ENCODE results near the gene SLC37A2. TPM values are rescaled to one million over a fixed set of nuclear protein-coding genes. Genes with fewer than 3 reads are reported as not detected.

Gene SLC37A2
- total and polyA plus RNA-seq, 2 of the 13 experiments (the other 11 are each of a cell fraction or from before 2014, with no cell fraction given) = 4.6 to 7.1 TPM

DNA sequence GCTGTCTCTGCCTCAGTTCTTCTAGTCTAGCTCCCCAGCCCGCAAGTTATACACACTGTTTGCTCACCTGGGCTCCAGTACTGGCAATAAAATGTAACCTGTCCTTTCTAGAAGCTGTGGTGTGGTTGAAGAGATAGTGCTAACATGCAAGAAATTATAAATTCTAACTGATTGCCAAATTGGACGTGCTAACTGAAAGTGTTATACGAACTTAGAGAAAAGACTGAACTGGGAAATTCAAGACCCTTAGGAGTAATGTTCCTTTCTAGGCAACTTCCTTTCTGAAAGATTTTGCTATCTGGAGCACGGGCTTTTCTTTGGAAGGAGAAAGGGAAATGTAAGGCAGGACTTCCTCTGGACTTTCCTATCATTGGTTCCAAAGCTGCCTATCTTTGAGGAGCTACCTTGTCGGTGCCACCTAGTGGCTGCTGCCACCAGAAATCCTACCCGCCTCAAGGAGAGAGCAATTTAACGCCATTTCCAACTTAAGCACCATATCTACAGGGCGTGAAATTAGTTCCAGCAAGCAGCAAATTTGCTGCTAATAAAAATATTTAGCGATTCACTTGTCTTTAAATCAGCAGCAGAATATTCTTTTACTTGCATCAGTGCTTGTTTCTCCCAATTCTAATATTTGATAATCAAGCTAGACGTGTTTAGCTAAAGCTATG, 61.0 kb downstream of the SLC37A2 start (continued):
- TF ChIP-seq, protein P1, sequence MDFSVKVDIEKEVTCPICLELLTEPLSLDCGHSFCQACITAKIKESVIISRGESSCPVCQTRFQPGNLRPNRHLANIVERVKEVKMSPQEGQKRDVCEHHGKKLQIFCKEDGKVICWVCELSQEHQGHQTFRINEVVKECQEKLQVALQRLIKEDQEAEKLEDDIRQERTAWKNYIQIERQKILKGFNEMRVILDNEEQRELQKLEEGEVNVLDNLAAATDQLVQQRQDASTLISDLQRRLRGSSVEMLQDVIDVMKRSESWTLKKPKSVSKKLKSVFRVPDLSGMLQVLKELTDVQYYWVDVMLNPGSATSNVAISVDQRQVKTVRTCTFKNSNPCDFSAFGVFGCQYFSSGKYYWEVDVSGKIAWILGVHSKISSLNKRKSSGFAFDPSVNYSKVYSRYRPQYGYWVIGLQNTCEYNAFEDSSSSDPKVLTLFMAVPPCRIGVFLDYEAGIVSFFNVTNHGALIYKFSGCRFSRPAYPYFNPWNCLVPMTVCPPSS (IDR thresholded peaks at IDR 0.05) = no peak
- no peak for TF ChIP-seq RELA (CRISPR knock-in tag; IDR thresholded peaks at IDR 0.05)
- no peak for TF ChIP-seq ZNF33B (CRISPR knock-in tag; IDR thresholded peaks at IDR 0.05)
- TF ChIP-seq, protein P2, sequence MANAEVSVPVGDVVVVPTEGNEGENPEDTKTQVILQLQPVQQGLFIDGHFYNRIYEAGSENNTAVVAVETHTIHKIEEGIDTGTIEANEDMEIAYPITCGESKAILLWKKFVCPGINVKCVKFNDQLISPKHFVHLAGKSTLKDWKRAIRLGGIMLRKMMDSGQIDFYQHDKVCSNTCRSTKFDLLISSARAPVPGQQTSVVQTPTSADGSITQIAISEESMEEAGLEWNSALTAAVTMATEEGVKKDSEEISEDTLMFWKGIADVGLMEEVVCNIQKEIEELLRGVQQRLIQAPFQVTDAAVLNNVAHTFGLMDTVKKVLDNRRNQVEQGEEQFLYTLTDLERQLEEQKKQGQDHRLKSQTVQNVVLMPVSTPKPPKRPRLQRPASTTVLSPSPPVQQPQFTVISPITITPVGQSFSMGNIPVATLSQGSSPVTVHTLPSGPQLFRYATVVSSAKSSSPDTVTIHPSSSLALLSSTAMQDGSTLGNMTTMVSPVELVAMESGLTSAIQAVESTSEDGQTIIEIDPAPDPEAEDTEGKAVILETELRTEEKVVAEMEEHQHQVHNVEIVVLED (CRISPR knock-in tag; IDR thresholded peaks at IDR 0.05; ENCODE audit: borderline replicate concordance) = 0 out of 2 replicates have a peak, but pooled peaks have one; percentile 23
- no peak for TF ChIP-seq SCMH1 (CRISPR knock-in tag; IDR thresholded peaks at IDR 0.05; ENCODE audit: borderline replicate concordance)
- TF ChIP-seq ZMYM4 (CRISPR knock-in tag; IDR thresholded peaks at IDR 0.05) = peak; percentile 95
- TF ChIP-seq ZNF879 (CRISPR knock-in tag; IDR thresholded peaks at IDR 0.05) = no peak
- TF ChIP-seq, protein P3, sequence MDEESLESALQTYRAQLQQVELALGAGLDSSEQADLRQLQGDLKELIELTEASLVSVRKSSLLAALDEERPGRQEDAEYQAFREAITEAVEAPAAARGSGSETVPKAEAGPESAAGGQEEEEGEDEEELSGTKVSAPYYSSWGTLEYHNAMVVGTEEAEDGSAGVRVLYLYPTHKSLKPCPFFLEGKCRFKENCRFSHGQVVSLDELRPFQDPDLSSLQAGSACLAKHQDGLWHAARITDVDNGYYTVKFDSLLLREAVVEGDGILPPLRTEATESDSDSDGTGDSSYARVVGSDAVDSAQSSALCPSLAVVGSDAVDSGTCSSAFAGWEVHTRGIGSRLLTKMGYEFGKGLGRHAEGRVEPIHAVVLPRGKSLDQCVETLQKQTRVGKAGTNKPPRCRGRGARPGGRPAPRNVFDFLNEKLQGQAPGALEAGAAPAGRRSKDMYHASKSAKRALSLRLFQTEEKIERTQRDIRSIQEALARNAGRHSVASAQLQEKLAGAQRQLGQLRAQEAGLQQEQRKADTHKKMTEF (CRISPR knock-in tag; IDR thresholded peaks at IDR 0.05) = 0 out of 2 replicates have a peak, but pooled peaks have one; percentile 42
- TF ChIP-seq EEA1 (CRISPR knock-in tag; IDR thresholded peaks at IDR 0.05; ENCODE audit: borderline replicate concordance) = no peak
- TF ChIP-seq PHB2 (IDR thresholded peaks at IDR 0.05; ENCODE audit: partially characterized antibody) = no peak
- TF ChIP-seq THAP11 (CRISPR knock-in tag; IDR thresholded peaks at IDR 0.05) = peak; percentile 64
- TF ChIP-seq RNF2 (conservative IDR thresholded peaks at IDR 0.05; ENCODE audit: low read depth) = no peak
- peak; percentile 48 for TF ChIP-seq SAP130 (CRISPR knock-in tag; IDR thresholded peaks at IDR 0.05; ENCODE audit: low read depth)
- TF ChIP-seq ZMYM2 (CRISPR knock-in tag; IDR thresholded peaks at IDR 0.05) = no peak
- no peak for TF ChIP-seq GZF1 (CRISPR knock-in tag; IDR thresholded peaks at IDR 0.05)
- no peak for TF ChIP-seq ZC3H4 (CRISPR knock-in tag; IDR thresholded peaks at IDR 0.05; ENCODE audit: borderline replicate concordance)
- TF ChIP-seq, protein P4, sequence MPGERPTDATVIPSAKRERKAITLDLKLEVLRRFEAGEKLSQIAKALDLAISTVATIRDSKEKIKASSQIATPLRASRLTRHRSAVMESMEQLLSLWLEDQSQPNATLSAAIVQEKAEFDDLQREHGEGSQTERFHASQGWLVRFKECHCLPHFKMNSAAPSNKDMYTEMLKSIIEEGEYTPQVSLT (CRISPR knock-in tag; IDR thresholded peaks at IDR 0.05; ENCODE audit: borderline replicate concordance, low read depth) = no peak
- TF ChIP-seq, protein P5, sequence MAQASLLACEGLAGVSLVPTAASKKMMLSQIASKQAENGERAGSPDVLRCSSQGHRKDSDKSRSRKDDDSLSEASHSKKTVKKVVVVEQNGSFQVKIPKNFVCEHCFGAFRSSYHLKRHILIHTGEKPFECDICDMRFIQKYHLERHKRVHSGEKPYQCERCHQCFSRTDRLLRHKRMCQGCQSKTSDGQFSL (CRISPR knock-in tag; IDR thresholded peaks at IDR 0.05) = no peak
- no peak for TF ChIP-seq ZNF83 (CRISPR knock-in tag; IDR thresholded peaks at IDR 0.05; ENCODE audit: borderline replicate concordance)
- TF ChIP-seq ARNT2 (CRISPR knock-in tag; IDR thresholded peaks at IDR 0.05; ENCODE audit: low read depth) = 0 out of 2 replicates have a peak, but pooled peaks have one; percentile 33
- TF ChIP-seq NFYB (CRISPR knock-in tag; IDR thresholded peaks at IDR 0.05) = peak; percentile 92
- no peak for TF ChIP-seq PAWR (CRISPR knock-in tag; IDR thresholded peaks at IDR 0.05; ENCODE audit: borderline replicate concordance)
- TF ChIP-seq GFI1 (CRISPR knock-in tag; IDR thresholded peaks at IDR 0.05; ENCODE audit: borderline replicate concordance) = no peak
- no peak for TF ChIP-seq HDAC6 (IDR thresholded peaks at IDR 0.05; ENCODE audit: low read depth, low read length)
- TF ChIP-seq LCORL (IDR thresholded peaks at IDR 0.05) = no peak
- TF ChIP-seq LCORL (CRISPR knock-in tag; IDR thresholded peaks at IDR 0.05) = no peak
